KMS-11 (cell line): ENCODE measurements around the gene ASB15.

Experiments used
- H2AFZ ChIP-seq: fragments of 200-600 bp; sonication (generic); 2 replicates; pipeline ENCODE4 v1.6.1; 2016; ENCODE audit warnings: antibody characterized with exemption, mixed run types, low read depth
- H3K27ac ChIP-seq: fragments of 200-600 bp; sonication (generic); 2 replicates; pipeline ENCODE4 v1.6.1; 2016; ENCODE audit warnings: mild to moderate bottlenecking, mixed run types
- H3K27me3 ChIP-seq: fragments of 200-600 bp; sonication (generic); 2 replicates; pipeline ENCODE4 v1.6.1; 2017; ENCODE audit warnings: mild to moderate bottlenecking, low read depth, mixed run types, moderate library complexity; ENCODE audit not compliant: insufficient read depth
- H3K36me3 ChIP-seq: fragments of 200-600 bp; sonication (generic); 2 replicates; pipeline ENCODE4 v1.6.1; 2017; ENCODE audit warnings: mild to moderate bottlenecking, mixed run types; ENCODE audit not compliant: insufficient read depth
- H3K4me1 ChIP-seq: fragments of 200-600 bp; sonication (generic); 2 replicates; pipeline ENCODE4 v1.6.1; 2016; ENCODE audit warnings: mild to moderate bottlenecking, low read depth, mixed run types; ENCODE audit not compliant: poor library complexity, severe bottlenecking
- H3K4me2 ChIP-seq: fragments of 200-600 bp; sonication (generic); 2 replicates; pipeline ENCODE4 v1.7.0; 2016; ENCODE audit warnings: mild to moderate bottlenecking, mixed run types
- H3K4me3 ChIP-seq: fragments of 200-600 bp; sonication (generic); IDR thresholded peaks from 2 replicates; pipeline ENCODE4 v1.6.1; 2017; ENCODE audit warnings: low read depth, low read length, mixed read lengths; ENCODE audit not compliant: insufficient read depth
- H3K79me2 ChIP-seq: fragments of 200-600 bp; sonication (generic); 2 replicates; pipeline ENCODE4 v1.6.1; 2016; ENCODE audit warnings: low read depth, mixed run types; ENCODE audit not compliant: insufficient read depth
- H3K9ac ChIP-seq: fragments of 200-600 bp; sonication (generic); 2 replicates; pipeline ENCODE4 v1.6.1; 2016; ENCODE audit warnings: mild to moderate bottlenecking, mixed run types
- H4K20me1 ChIP-seq: fragments of 200-600 bp; sonication (generic); 2 replicates; pipeline ENCODE4 v1.6.1; 2016; ENCODE audit warnings: mild to moderate bottlenecking, mixed run types; ENCODE audit not compliant: insufficient read depth
- TF ChIP-seq, protein P1 (sequence below): fragments of 200-600 bp; sonication (generic); conservative IDR thresholded peaks from 2 replicates; pipeline ENCODE4 v1.6.1; 2017; ENCODE audit warnings: low read depth, mild to moderate bottlenecking, antibody characterized with exemption, low read length, moderate library complexity, mixed read lengths

Gene ASB15

DNA sequence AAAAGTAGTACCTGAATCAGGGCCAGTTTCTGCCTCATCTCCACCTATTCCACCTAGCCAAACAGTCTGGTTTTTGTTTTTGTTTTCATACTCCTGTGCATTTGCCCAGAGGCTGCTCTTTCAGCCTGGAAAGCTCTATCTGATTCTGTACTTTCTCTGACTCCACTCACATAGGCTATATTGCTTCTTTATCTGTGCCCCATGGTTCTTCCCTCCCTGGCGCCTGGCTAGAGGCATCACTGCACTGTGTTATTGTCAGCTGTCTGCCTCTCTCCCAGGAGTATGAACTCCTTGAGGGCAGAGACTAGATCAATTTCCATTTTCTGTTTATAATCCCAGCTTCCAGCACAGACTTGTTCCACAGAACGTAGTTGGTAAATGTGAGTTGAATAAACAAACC, 49.0 kb downstream of the ASB15 start:
- Histone ChIP-seq H3K36me3 (no peaks in the 10 kb centered on the region), H3K4me1 (no peaks in the 10 kb centered on the region), H3K27ac (no peak overlapping the region), H2AFZ (no peak overlapping the region), H4K20me1 (no peaks in the 10 kb centered on the region), H3K9ac (no peak overlapping the region), H3K79me2 (no peaks in the 10 kb centered on the region), H3K4me3 (no peak overlapping the region), H3K27me3 (no peaks in the 10 kb centered on the region), H3K4me2 (no peak overlapping the region)
- TF ChIP-seq, protein P1, sequence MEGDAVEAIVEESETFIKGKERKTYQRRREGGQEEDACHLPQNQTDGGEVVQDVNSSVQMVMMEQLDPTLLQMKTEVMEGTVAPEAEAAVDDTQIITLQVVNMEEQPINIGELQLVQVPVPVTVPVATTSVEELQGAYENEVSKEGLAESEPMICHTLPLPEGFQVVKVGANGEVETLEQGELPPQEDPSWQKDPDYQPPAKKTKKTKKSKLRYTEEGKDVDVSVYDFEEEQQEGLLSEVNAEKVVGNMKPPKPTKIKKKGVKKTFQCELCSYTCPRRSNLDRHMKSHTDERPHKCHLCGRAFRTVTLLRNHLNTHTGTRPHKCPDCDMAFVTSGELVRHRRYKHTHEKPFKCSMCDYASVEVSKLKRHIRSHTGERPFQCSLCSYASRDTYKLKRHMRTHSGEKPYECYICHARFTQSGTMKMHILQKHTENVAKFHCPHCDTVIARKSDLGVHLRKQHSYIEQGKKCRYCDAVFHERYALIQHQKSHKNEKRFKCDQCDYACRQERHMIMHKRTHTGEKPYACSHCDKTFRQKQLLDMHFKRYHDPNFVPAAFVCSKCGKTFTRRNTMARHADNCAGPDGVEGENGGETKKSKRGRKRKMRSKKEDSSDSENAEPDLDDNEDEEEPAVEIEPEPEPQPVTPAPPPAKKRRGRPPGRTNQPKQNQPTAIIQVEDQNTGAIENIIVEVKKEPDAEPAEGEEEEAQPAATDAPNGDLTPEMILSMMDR, result no peak

DNA sequence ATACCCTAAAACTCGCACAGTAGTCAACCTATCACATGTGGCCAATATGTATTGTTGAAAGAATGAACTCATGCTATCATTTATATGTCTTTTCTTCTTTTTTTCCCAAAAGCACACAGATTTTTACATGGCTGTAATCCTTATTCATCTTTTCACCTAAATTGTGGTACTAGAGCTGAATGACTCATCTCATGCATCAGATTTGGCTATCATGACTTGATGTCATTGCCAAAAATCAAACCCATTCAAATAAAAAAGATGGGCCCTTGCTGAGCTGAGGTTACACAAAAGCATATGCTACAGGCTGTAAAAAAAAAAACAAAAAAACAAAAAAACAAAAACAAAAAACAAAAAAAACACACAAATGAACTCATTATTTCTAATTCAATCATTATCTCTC, 50.8 kb downstream of the ASB15 start:
- TF ChIP-seq, protein P1, result no peak
- no peaks in the 10 kb centered on the region for H3K27me3 ChIP-seq

DNA sequence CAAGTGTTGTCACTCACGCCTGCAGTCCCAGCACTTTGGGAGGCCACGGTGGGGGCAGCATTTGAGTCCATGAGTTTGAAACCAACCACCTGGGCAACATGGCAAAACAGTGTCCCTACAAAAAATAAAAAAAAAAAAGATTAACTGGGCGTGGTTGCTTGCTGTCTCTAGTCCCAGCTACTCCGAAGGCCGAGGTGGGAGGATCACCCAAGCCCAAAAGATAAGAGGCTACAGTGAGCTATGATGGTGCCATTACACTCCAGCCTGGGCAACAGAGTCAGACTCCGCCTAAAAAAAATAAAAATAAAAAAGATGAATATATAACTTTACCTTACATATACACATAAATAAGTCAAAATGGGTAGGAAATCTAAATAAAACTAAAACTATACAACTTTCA, 51.5 kb downstream of the ASB15 start:
- H4K20me1 ChIP-seq, result no peaks in the 10 kb centered on the region
- H3K27me3 ChIP-seq, result no peaks in the 10 kb centered on the region
- H3K4me3 ChIP-seq, result no peak overlapping the region
- no peak overlapping the region for H3K4me2 ChIP-seq
- no peaks in the 10 kb centered on the region for H3K36me3 ChIP-seq
- H3K79me2 ChIP-seq, result no peaks in the 10 kb centered on the region
- H3K4me1 ChIP-seq, result no peaks in the 10 kb centered on the region
- TF ChIP-seq, protein P1, result no peak
- no peak overlapping the region for H3K9ac ChIP-seq
- H2AFZ ChIP-seq, result no peak overlapping the region
- no peak overlapping the region for H3K27ac ChIP-seq

More for the DNA sequence above, 50.8 kb downstream of the ASB15 start:
- Histone ChIP-seq H3K4me3 (no peak overlapping the region), H3K4me2 (no peak overlapping the region), H2AFZ (no peak overlapping the region), H4K20me1 (no peaks in the 10 kb centered on the region), H3K79me2 (no peaks in the 10 kb centered on the region), H3K36me3 (no peaks in the 10 kb centered on the region), H3K4me1 (no peaks in the 10 kb centered on the region), H3K27ac (no peak overlapping the region), H3K9ac (no peak overlapping the region)

DNA sequence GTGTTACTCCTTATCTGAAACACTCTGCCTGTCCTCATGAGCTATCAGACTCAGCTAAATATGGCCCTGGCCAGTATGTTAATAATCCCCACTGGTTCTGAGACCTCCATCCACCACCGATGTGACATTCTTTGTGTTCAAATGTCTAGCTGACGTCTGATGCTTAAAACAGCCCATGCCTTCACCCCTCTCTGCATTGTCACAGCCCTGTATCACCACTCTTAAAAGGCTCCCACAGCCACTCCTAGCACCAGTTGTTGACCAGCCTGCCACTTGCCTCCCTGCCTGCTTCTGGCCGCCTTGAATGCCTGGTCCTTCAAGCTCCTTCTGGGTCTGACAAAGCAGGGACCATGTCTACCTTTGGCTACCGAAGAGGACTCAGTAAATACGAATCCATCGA, 54.0 kb downstream of the ASB15 start, which contains the start of gene LMOD2:
LMOD2 (plus strand) TSS at position 253 of the 400 bp plus-strand sequence; CDS start at position 351, 98 bp downstream.
- Histone ChIP-seq H3K79me2 (no peaks in the 10 kb centered on the region), H2AFZ (no peak within 1 kb of the TSS), H3K36me3 (no peaks in the 10 kb centered on the region), H3K27ac (no peak within 1 kb of the TSS), H3K4me2 (no peak within 1 kb of the TSS), H4K20me1 (no peaks in the 10 kb centered on the region), H3K4me1 (no peaks in the 10 kb centered on the region), H3K27me3 (no peaks in the 10 kb centered on the region), H3K9ac (no peak within 1 kb of the TSS), H3K4me3 (no peak within 1 kb of the TSS)
- TF ChIP-seq, protein P1, result no peak
